GM18511 (cell line): ENCODE results near the gene TIMM44.
"Not testable (repeated sequence)": the region's sequence is repeated elsewhere in the genome, so short reads cannot be mapped to it uniquely, and the experiment has no call there.

Experiments
- ATAC-seq: cut with Tn5 transposase; IDR thresholded peaks from one replicate; pipeline ENCODE4 v1.9.1; 2021; ENCODE audit warnings: mild to moderate bottlenecking, moderate library complexity; ENCODE audit not compliant: unreplicated experiment

The TIMM44 gene

DNA sequence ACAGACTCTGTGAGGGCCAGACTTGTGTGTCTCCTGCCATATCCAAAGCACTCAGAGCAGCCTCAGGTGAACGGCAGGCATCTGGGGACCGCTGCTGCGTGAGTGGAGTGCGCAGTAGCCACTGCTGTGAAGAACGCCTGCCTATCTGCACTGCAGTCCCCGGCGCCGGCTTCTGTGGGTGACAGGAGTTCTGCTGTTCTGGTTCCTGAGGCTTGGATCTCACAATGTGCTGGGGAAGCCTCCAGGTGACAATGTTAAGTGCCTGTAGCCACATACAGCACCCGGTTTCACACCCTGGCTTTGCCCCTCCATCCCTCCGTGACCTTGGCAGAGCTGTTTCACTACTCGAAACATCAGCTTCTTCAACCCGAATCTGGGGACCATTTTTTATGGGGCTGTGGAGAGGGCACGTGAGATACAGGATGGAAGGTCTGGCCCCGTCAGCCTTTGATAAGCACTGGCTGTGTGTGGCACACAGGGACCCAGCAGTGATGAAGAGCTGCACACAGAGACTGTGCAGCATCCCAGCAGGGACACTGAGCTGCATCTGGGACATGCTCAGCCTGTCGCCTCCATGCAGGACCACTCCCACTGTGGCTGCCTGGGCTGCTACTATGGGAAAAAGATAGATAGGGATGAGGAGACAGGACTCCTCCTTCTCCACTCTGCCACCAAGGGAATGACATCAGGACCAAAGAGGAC is 33.7 kb upstream of the TIMM44 start:
- no peak for ATAC-seq

DNA sequence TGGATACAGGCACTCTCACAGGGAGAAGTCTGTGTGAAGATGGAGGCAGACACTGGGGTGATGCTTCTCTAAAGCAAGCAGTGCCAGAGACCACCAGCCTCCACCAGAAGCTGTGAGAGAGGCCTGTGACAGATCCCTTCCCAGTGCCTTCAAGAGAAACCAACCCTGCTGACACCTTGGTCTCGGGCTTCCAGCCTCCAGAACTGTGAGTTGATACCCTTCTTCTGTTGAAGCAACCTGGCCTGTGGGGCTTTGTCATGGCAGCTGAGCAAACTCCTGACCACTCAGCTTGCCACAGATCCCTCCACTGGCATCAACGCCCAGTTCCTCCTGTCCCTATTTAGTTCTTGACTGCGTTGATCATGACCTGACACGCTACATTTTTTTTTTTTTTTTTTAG is 33.0 kb upstream of the TIMM44 start:
- no peak for ATAC-seq

GRCh38 chr19:7975037-7975436 is 31.6 kb upstream of the TIMM44 start:
- no peak for ATAC-seq

GRCh38 chr19:7973883-7974282 is 30.4 kb upstream of the TIMM44 start:
- no peak for ATAC-seq

GRCh38 chr19:7971553-7972520 is 28.4 kb upstream of the TIMM44 start:
- ATAC-seq, result no peak

- no peak for ATAC-seq
These were observed 27.4 kb upstream of the TIMM44 start for GRCh38 chr19:7970716-7971448.

- no peak for ATAC-seq
These were observed 26.1 kb upstream of the TIMM44 start for GRCh38 chr19:7969555-7969939.

GRCh38 chr19:7968796-7969554 is 25.5 kb upstream of the TIMM44 start:
- no peak for ATAC-seq

- no peak for ATAC-seq
These were observed 24.7 kb upstream of the TIMM44 start for GRCh38 chr19:7968008-7968795.

DNA sequence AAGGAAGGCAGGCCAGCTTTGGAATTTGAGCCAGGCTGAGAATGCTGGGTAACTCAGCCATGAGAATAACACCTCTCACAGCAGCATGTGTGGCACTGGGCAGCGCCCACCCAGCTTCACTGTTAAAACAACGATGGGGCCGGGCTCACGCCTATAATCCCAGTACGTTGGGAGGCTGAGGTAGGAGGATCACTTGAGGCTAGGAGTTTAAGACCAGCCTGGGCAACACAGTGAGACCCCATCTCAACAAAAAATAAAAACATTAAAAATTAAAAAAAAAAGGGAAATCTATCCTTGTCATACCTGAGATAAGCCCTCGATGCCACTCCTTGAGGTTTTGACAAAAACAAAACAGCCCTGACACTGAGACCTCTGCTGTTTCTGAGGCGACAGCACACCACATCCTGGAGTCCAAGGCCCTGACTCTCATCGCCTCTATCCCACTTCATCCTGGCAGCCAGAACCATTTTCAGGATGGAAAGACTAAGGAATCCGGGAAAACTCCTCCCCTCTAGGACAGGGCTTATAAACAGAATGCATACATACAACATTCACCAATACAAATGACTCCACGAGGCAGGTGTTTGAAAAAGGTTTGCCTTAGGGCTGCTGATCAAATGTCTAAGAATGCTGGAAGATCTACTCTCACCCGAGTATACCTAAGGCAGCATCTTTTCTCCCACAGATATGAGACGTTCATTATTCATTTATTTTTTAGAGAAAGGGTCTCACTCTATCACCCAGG is 22.6 kb upstream of the TIMM44 start:
- no peak for ATAC-seq

DNA sequence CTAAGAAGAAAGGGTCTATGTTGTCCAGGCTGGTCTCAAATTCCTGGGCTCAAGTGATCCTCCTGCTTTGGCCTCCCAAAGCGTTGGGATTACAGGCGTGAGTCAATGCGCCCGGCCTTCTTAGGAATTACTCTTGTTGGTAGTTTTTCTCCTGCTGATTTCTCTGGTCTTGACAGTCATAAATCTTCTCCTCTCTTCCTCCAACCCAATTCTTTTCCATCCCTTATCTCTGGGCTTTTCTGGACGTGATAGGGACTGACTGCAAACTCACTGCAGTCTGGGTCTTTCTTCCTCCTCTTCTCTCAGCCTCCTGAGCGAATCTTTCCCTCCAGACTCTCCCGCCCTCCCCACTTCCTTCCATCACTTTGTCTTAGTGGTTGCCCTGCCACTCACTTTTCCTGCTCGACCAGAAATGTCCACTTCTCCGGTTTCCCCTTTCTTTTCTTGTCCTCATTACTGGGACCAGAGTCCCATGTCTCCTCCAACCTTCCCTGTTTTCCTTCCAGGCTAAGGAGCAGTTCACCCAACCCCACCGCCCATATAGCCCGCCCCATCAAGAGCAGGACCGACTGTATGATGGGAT is 21.9 kb upstream of the TIMM44 start:
- ATAC-seq, result no peak

- ATAC-seq, result no peak
These were observed 20.1 kb upstream of the TIMM44 start for GRCh38 chr19:7963566-7963965.

DNA sequence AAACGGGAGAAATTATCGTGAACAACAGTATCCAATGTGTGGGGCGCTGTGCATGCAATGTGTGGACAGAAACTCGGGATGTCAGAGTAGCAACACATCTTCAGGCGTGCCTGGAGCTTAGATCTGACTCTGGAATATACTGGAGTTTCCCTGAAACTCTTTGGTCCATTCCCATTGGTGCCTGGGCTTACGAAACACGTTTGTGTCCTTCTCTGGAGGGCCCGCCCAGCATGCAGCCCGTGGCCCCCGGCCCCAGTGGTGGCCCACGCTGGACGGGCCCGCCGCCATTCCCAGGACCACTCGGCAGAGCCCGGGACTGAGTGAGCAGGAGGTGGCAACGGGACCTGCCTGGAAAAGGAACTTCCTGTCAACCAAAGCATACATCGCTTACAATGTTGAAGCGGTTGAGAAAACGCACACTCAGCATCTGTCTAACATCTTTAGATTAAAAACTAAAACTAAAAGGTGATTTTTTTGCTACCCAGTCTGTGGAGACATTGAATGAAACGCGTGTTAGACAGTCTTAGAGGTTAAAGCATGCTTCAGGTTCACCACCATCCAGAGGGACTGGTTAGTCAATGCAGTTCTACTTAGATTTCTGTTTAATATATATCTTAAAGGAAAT is 19.3 kb upstream of the TIMM44 start:
- ATAC-seq, result no peak

DNA sequence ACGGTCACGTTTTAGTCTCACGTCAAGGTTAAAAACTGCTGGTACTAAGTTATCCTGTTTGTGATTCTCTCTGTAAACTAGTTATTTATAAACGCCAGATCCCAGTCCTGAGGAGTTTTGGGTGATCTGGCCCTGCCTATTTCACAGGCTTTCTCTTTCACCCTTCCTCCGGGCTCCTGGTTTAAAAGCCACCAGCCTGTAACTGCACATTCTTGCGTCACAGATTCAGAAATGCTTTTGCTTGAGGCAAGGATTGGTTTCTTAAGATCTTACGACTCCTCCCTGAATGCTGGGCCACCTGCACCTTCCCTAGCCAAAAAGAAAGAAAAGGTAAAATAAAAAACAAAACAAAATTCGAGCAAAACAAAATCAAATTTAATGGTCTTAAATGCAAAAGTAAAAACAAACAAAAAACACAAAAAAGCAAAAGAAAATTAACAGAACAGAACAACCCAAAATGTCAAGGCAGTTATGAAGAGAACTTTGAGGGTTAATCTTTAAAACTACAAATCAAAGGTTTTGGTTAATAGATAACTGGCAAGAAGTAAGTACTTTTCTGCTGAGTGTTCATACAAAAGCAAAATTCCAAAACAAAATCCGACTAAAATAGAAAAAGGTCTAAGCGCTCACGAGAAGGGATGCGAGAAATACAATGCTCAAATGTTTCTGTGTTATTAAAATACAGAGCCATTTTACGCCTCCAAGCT is 18.6 kb upstream of the TIMM44 start:
- ATAC-seq, result no peak

DNA sequence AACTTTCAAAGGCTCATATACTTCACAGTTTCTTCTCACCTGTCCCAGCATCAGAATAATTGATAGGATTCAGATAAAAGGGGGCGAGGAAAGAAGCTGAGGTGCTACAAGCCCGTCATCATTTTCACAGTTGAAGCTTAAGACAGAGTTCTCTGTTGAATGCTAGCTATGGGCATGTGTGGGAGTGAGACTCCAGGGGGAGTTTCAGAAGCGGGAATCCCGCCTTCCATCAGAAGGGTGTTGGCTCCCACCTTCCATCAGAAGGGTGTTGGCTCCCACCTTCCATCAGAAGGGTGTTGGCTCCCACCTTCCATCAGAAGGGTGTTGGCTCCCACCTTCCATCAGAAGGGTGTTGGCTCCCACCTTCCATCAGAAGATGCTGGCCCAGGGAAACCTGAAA is 17.6 kb upstream of the TIMM44 start:
- not testable (repeated sequence) for ATAC-seq

DNA sequence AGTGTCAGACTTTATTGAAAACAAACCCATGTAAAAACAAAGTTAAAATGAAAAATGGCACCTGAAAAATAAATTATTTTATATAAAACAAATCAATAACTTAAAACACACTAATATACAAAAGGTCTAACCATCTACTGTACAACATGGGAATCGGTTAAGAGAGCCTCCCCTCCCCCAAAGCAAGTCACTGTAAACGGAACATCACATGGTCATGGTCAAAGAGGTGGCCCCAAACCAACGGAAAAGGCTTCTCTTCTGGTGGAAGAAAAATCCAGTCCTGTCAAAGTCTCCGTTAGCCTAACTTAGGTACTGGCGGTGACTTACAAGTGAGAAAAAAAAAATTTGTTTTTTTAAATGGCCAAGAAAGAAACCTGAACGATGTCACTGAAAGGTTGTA is 15.7 kb upstream of the TIMM44 start:
- ATAC-seq, result no peak

- no peak for ATAC-seq
These were observed 12.2 kb upstream of the TIMM44 start for GRCh38 chr19:7955696-7956095.

GRCh38 chr19:7953576-7953975 is 10.1 kb upstream of the TIMM44 start:
- ATAC-seq, result no peak
